Lower lobe of right lung (tissue), 2 donors: ENCODE measurements around the gene SYNM. TPM values are rescaled to one million over a fixed set of nuclear protein-coding genes. Genes with fewer than 3 reads are reported as not detected.
A peak's percentile ranks its signal among the peaks of the same experiment; 100 is the strongest.

Experiments
- ATAC-seq, 2 donors: fragments of 200-7000 bp; cut with Tn5 transposase; one replicate each; pipeline ENCODE4 v1.9.1; 2020 to 2022; ENCODE audit warnings: mild to moderate bottlenecking in 2 of 2, moderate library complexity in 2 of 2
- DNase-seq: peaks from one replicate; pipeline ENCODE4 v3.0.0-alpha.2; 2020
- H3K27ac ChIP-seq: fragments of 200-600 bp; one replicate; pipeline ENCODE4 v1.8.0; 2022
- H3K27me3 ChIP-seq: fragments of 200-600 bp; one replicate; pipeline ENCODE4 v1.8.0; 2022; ENCODE audit warnings: low read depth
- H3K36me3 ChIP-seq: fragments of 200-600 bp; one replicate; pipeline ENCODE4 v1.8.0; 2022; ENCODE audit warnings: mild to moderate bottlenecking
- H3K4me1 ChIP-seq: fragments of 200-600 bp; one replicate; pipeline ENCODE4 v1.8.0; 2022
- H3K4me3 ChIP-seq: fragments of 200-600 bp; one replicate; pipeline ENCODE4 v1.8.0; 2022; ENCODE audit warnings: mild to moderate bottlenecking
- H3K9me3 ChIP-seq: fragments of 200-600 bp; one replicate; pipeline ENCODE4 v1.8.0; 2022
- CTCF ChIP-seq: fragments of 200-600 bp; IDR thresholded peaks from one replicate; pipeline ENCODE4 v1.8.0; 2022; ENCODE audit warnings: antibody characterized with exemption, mild to moderate bottlenecking
- intact Hi-C: fragments of 100-400 bp; cut with DNase I; formaldehyde crosslinking; loops from one replicate; pipeline ENCODE4 v1.11.0; 2022
- total RNA-seq: library from RNA; stranded (reverse); fragmentation: NEBNext Ultra II Directional; extraction: Animal tissue kit (Norgen Biotek cat#: 25700); gene quantifications from one replicate; pipeline ENCODE4 v1.2.1, GENCODE V29; 2021
- donor health status: DM: no; HTN: yes; CAD: no; lungs with severe emphysema.

Gene SYNM
- total RNA-seq, 1 donor from 2014 or later, result 26.8 TPM

- Histone ChIP-seq H3K27ac (no peak overlapping the region), H3K4me3 (no peak overlapping the region), H3K36me3 (no peaks in the 10 kb centered on the region), H3K9me3 (no peaks in the 10 kb centered on the region), H3K4me1 (no peaks in the 10 kb centered on the region), H3K27me3 (no peaks in the 10 kb centered on the region)
- TF ChIP-seq CTCF, result no peak
- intact Hi-C loops, result no loop called here
- DNase-seq, result no peak
- ATAC-seq, result no peak
Observed at GRCh38 chr15:99087405-99087943, 17.4 kb upstream of the SYNM start.

- no peak overlapping the region for H3K27ac ChIP-seq
- H3K9me3 ChIP-seq, result no peaks in the 10 kb centered on the region
- no peak for DNase-seq
- TF ChIP-seq CTCF, result no peak
- no peak overlapping the region for H3K4me3 ChIP-seq
- no peaks in the 10 kb centered on the region for H3K4me1 ChIP-seq
- ATAC-seq, result peak in 1 of 2 donors; percentile 42
- intact Hi-C loops, result no loop called here
- H3K36me3 ChIP-seq, result no peaks in the 10 kb centered on the region
- H3K27me3 ChIP-seq, result no peaks in the 10 kb centered on the region
Observed at GRCh38 chr15:99090011-99090699, 14.7 kb upstream of the SYNM start.

- Histone ChIP-seq H3K27ac (no peak overlapping the region), H3K4me1 (no peaks in the 10 kb centered on the region), H3K9me3 (no peaks in the 10 kb centered on the region), H3K4me3 (no peak overlapping the region), H3K36me3 (no peaks in the 10 kb centered on the region), H3K27me3 (no peaks in the 10 kb centered on the region)
- TF ChIP-seq CTCF, result no peak
- intact Hi-C loops, result no loop called here
- DNase-seq (no peak), ATAC-seq (no peak)
Observed at GRCh38 chr15:99090938-99091337, 13.9 kb upstream of the SYNM start.

- ATAC-seq (no peak), DNase-seq (no peak)
- H3K36me3 ChIP-seq, result no peaks in the 10 kb centered on the region
- H3K9me3 ChIP-seq, result no peaks in the 10 kb centered on the region
- H3K27me3 ChIP-seq, result no peaks in the 10 kb centered on the region
- intact Hi-C loops, result no loop called here
- H3K4me3 ChIP-seq, result no peak overlapping the region
- TF ChIP-seq CTCF, result no peak
- H3K4me1 ChIP-seq, result no peaks in the 10 kb centered on the region
- H3K27ac ChIP-seq, result no peak overlapping the region
Observed at GRCh38 chr15:99092554-99093172, 12.2 kb upstream of the SYNM start.

GRCh38 chr15:99095626-99096025, 9.3 kb upstream of the SYNM start:
- no peak for TF ChIP-seq CTCF
- intact Hi-C loops, result no loop called here

More at GRCh38 chr15:99095626-99096025, 9.3 kb upstream of the SYNM start:
- DNase-seq, result no peak
- Histone ChIP-seq H3K9me3 (no peaks in the 10 kb centered on the region), H3K36me3 (no peaks in the 10 kb centered on the region), H3K27ac (no peak overlapping the region), H3K27me3 (peaks cover 18% of the 10 kb centered on the region), H3K4me1 (peaks cover 5% of the 10 kb centered on the region), H3K4me3 (no peak overlapping the region)
- no peak for ATAC-seq
